ENCODE data around the gene NECAP2.
"Not testable (repeated sequence)": the region's sequence is repeated elsewhere in the genome, so short reads cannot be mapped to it uniquely, and the experiment has no call there.

Gene NECAP2

DNA sequence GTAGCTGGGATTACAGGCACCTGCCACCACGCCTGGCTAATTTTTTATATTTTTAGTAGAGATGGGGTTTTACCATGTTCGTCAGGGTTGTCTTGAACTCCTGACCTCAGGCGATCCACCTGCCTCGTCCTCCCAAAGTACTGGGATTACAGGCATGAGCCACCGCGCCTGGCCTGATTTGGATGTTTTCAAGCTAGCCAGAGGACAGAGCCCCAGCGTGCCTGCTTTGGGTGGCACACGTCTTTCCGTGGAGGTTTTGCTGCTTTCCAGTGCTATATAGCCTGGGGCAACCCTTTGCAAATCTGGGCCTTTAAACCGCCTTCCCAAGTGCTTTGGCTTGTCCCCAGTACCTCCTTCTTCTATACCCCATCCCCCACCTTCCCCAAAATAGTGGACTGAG is 15.6 kb downstream of the NECAP2 start:
- DNase-seq (ENCODE audit: extremely low read depth in 1 of 2, low read depth in 1 of 2) = not testable (repeated sequence)

DNA sequence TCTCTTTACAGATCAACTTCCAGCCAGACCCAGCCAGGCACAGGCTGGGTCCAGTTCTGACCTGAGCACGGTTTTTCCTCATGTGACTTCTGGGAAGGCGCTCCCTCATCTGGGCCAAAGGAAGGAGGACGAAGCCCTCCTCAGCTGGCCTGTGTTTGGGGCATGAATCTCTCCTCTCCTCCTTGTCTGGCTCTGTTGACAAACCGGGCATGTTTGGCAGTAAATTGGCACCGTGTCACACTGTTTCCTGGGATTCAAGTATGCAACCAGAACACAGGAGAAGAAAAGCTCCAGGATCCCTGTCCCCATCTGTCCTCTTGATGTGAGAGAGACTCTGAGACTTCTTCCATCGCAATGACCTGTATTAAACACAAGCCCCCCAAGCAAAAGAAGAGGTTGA is 18.3 kb downstream of the NECAP2 start:
- no peak for DNase-seq (ENCODE audit: extremely low read depth in 1 of 2, low read depth in 1 of 2)

GRCh38 chr1:16459352-16459925 is 18.9 kb downstream of the NECAP2 start:
- DNase-seq (ENCODE audit: extremely low read depth in 1 of 2, low read depth in 1 of 2) = no peak

DNA sequence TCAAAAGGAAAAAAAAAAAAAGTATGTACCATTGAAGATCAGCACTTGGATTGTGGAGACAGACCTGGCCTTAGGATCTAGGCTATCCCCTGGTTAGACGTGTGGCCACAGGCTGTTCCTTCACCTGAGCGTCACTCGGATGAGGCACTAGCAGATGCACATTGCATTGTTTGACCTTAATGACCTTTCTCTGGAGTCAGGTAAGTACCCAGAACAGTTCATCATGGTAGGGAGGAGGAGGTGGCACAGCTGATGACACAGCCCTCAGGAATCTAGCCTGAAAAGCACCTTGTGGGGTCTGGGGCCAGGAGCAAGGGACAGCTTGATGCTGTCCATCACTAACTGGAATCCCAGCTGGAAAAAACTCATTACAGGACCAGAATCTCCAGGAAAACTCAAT is 21.2 kb downstream of the NECAP2 start:
- no peak for DNase-seq (ENCODE audit: extremely low read depth in 1 of 2, low read depth in 1 of 2)

DNA sequence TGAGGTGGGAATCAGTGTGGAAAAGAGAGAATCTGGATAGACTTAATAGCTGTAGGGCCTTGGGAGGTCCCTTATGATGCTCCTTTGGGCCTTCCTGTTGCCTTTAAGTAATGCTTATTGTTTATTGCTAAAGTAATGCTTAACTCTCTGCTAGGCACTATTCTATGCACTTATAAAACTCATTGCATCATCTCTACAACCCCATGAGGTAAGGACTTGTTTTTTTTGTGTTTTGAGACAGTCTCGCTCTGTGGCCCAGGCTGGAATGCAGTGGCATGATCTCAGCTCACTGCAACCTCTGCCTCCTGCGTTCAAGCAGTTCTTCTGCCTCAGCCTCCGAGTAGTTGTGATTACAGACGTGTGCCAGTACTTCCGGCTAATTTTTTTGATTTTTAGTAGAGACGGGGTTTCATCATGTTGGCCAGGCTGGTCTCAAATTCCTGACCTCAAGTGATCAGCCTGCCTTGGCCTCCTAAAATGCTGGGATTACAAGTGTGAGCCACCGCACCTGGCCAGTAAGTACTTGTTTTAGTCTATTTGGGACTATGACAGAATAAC is 22.3 kb downstream of the NECAP2 start:
- DNase-seq (ENCODE audit: extremely low read depth in 1 of 2, low read depth in 1 of 2) = no peak

- no peak for DNase-seq (ENCODE audit: extremely low read depth in 1 of 2, low read depth in 1 of 2)
Observed at GRCh38 chr1:16464917-16465625, 24.5 kb downstream of the NECAP2 start.

DNA sequence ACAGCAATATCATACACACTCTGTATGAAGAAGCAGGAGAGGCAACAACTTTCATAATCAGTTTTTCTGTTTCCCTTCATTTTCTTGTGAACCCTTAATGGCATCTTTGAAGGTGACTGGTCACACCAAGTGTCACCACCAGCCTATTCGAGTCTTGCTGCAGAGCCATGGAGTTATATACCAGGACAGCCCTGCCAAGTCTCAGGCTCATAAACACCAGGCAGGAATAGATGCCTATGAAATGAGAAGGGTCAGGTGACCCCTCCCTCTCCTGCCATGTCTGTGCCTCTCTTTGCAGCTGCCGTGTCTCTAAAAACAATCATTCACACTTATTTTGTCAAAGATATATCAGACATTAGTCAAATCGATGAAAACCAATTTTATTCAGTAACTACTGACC is 28.0 kb downstream of the NECAP2 start:
- DNase-seq (ENCODE audit: extremely low read depth in 1 of 2, low read depth in 1 of 2) = no peak

DNA sequence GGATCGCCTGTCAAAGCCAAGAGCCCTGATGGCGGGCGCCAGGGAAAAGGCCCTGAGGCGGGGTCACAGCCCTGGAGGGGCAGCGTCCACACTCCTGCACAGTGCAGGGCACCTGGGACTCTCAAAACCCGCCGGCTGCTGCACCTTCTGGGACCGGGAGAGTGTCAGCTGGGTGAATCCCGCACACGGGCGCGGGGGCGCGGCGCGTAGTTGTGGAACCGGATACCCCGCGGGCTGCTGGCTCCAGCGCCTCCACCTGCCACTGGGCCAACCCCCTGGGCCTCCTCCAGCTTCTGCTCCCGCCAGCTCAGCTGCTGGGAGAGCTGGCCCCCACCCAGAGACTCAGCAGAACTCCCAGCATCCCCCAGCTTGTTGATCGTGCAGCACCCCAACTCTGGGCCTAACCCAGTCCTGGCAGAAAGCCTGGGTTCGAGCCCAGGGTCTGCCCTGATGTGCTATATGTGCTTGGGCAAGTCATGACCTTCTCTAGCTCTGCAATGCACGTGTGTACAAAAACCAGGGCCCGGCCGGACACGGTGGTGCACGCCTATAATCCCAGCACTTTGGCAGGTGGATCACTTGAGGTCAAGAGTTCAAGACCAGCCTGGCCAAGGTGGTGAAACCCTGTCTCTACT is 33.8 kb downstream of the NECAP2 start:
- no peak for DNase-seq (ENCODE audit: extremely low read depth in 1 of 2, low read depth in 1 of 2)

DNA sequence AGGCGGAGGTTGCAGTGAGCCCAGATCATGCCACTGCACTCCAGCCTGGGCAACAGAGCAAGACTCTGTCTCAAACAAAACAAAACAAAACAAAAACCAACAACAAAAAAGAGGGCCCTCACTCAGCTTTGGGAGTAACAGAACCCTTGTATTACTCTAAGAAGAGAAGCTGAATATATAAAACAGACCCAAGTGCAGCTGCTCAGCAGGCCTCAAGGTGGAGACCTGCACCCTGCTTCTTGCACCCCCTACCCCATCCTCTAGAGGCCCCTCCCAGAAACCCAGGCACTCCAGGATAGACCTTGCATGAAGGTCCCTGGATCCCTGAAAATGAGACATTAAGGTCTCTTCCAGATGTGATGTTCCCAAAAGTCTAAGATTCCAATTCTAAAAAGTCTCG is 34.4 kb downstream of the NECAP2 start:
- DNase-seq (ENCODE audit: extremely low read depth in 1 of 2, low read depth in 1 of 2) = not testable (repeated sequence)

GRCh38 chr1:16475771-16476770 is 35.5 kb downstream of the NECAP2 start:
- DNase-seq (ENCODE audit: extremely low read depth in 1 of 2, low read depth in 1 of 2) = not testable (repeated sequence)

DNA sequence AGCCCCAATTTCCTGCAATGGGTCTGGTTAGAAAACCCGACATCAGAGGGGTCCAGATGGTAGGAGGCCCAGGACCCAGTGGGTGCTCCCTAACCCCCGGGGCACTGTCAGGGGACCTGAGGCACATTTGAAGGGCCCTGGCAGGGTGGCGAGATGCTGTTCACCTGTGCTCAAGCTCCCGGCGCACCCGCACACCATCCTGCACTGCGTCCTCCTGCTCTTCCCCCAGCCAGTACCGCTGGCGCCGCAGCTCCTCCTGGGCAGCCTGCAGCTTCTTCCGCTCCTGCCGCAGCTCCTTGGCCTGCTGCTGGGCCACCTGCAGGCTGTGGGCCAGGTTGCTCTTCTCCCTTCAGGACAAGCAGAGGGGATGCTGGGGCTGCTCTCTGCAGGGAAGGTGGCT is 37.6 kb downstream of the NECAP2 start:
- DNase-seq (ENCODE audit: extremely low read depth in 1 of 2, low read depth in 1 of 2) = no peak

DNA sequence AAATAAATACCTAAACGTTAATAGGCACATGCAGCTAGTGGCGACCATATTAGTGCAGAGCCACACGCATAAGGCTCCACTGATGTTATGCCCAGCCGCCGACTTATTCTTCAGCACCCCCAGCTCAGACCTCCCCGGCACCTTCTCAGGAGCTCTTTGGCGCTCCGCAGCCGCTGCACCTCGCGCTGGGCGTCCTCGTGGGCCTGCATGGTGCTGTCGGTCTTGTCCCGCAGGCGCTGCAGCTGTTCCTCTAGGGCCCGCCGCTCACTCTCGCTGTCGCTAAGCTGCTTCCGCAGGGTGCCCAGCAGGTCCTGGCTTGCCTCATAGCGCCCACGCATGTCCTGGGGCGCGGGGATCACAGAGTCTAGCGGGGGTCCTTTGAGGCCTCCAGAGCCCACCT is 42.6 kb downstream of the NECAP2 start:
- not testable (repeated sequence) for DNase-seq (ENCODE audit: extremely low read depth in 1 of 2, low read depth in 1 of 2)

- not testable (repeated sequence) for DNase-seq (ENCODE audit: extremely low read depth in 1 of 2, low read depth in 1 of 2)
Observed at GRCh38 chr1:16483639-16484500, 43.3 kb downstream of the NECAP2 start.

DNA sequence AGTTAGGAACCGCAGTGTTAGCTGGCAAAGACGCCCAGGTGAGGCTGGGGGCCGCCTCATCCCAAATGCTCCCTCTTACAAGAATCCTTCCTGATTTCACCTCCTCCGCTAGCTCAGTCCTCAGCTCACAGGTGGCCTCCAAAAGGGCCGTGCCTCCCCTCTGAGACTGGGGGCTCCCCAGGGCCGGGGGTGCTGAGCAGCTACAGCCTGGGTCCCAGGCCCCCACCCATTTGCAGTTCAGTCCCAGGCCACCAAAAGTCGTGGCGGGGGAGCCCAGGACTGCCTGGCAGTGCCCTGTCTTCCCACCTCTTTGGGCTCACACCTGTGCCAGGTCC is 43.9 kb downstream of the NECAP2 start:
- no peak for DNase-seq (ENCODE audit: extremely low read depth in 1 of 2, low read depth in 1 of 2)

DNA sequence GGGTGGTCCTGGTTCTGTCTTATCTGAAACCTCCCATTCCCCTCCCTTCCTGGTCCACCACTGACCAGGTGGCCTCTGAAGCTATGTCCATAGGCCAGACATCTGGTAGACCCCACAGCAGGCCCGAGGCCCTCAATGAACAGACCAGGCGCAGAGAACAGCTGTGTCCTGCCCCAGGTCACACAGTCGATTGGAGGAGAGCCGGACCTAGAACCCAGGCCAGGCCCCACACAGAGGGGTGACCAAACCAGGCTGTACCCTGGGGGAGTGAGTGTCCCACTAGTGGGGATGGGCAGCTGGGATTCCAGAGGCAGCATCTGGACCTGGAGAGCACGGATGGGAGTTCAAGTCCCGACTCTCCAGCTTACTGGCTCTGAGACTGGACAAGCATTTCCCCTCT is 44.4 kb downstream of the NECAP2 start:
- DNase-seq (ENCODE audit: extremely low read depth in 1 of 2, low read depth in 1 of 2) = no peak

DNA sequence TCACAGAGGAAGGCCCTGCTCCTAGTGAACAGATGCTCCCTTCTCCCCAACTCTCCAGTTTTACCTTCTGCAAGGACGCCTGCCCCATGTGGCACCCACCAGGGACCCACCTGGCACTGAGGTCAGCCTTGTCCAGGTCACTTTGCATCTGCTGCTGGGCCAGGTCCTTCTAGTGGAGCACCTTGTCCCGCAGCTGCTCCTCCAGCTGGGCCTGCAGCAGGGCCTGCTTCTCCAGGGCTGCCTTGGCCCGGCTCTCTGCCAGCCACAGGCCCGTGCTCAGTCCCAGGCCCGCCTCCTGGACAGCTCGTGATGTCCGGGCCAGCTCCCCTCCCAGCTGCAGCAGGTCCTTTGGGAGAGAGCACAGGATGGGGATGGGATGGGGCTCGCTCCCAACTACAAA is 45.8 kb downstream of the NECAP2 start:
- not testable (repeated sequence) for DNase-seq (ENCODE audit: extremely low read depth in 1 of 2, low read depth in 1 of 2)

- not testable (repeated sequence) for DNase-seq (ENCODE audit: extremely low read depth in 1 of 2, low read depth in 1 of 2)
Observed at GRCh38 chr1:16487011-16487410, 46.5 kb downstream of the NECAP2 start.

DNA sequence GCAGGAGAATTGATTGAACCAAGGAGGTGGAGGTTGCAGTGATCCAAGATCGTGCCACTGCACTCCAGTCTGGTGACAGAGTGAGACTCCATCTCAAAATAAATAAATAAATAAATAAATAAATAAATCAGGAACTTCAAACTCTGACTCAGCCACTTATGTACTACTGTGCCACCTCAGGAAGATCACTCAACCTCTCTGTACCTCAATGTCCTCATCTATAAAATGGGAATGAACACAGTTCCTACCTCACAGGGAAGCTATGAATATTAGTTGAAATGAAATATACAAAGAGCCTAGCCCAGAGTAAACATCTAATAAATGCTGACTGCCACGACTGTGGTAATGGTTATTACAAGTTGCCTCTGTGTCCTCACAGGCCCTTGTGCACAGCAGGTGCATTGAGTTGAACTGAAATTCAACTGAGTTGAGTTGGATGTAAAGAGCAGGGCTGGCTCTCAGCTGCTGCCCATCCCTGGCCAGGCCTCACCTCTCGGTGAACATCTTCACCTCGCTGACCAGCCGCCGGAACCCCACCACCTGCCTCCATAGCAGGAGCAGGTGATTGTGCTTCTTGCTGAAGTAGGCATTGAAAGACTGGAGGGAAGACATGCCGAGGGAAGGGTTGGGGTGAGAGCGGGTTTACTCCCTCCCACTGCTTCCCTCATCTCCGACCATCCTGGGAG is 48.8 kb downstream of the NECAP2 start:
- not testable (repeated sequence) for DNase-seq (ENCODE audit: extremely low read depth in 1 of 2, low read depth in 1 of 2)

DNA sequence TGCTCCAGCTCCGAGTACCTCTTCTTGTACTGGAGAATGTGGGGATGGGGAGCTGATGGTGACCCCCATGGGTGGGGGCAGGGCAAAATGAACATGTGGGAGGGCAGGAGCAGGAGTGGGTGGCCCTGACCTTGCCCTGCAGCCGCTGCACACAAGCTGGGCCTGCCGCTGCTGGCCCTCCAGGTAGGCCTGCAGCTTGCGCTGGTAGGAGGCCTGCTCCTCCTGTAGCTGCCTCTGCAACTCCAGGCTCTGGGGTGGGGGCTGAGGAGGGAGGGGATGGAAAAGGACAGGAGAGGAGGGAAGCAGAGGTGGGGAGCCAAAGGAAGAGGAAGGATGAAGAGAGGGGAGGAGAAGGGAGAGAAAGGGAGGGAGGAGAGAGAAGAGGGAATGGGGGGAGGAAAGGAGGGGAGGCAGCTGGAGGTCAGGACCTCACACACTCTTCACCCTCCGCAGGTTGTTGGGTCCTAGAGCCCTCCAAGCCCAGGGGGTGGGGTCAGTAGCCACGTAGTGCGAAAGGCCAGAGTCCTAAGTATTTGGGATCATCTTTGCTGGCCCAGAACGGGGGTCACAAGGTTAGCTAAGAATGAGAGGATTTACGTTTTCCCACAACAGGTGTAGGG is 50.6 kb downstream of the NECAP2 start:
- no peak for DNase-seq (ENCODE audit: extremely low read depth in 1 of 2, low read depth in 1 of 2)

Data from activated CD8-positive, alpha-beta memory T cell treated with anti-CD3 and anti-CD28 coated beads for 1 hour (primary cell).